HG03066 (cell line): ENCODE results near the gene CDH23.

Source experiments
- ATAC-seq: cut with Tn5 transposase; IDR thresholded peaks from one replicate; pipeline ENCODE4 v1.9.1; 2021; ENCODE audit warnings: low read depth; ENCODE audit not compliant: unreplicated experiment

CDH23 gene

DNA sequence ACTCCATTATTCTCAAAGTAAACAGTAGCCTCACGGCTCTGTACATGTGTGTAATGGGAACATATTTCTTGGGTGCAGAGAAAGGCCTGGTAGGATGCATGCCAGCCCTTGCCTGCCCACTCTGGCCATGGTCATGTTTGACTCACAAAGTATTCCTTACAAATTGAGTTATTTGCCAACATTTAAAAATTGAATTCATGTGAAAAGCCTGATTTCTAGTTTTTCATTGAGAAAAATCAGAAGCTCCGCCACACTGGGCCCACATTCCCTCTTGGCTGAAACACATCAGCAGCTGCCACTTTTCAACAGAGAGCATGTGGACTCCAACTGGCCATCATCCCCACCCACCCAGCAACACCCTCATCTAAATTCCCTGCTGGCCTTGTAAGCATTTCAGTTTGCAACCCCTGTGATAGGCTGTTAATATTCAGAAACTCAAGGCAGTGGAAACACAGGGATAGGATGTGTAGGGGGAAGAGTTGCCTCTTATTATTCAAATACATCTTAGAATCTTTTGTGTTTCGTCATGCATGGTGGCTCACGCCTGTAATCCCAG is 40.9 kb downstream of the CDH23 start:
- ATAC-seq, result no peak

DNA sequence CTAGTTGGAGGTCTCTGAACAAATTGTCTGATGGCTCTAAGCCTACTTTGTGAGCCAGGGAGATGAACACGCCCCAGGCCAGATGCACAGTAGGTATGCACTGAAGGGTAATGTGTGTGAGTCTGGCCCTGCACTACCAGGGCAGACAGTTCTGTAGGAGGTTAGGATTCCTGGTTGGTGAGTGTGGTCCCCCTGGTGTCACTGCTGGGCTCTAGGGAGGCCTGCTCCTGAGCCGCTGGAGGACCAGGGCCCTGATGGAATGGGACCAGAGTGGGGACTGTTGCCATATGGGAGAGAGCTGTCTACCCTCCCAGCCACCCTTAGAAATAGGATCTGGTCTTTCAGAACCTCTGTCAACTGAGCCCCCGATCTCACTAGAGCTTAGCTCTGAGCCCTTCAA is 42.0 kb downstream of the CDH23 start:
- ATAC-seq, result no peak

DNA sequence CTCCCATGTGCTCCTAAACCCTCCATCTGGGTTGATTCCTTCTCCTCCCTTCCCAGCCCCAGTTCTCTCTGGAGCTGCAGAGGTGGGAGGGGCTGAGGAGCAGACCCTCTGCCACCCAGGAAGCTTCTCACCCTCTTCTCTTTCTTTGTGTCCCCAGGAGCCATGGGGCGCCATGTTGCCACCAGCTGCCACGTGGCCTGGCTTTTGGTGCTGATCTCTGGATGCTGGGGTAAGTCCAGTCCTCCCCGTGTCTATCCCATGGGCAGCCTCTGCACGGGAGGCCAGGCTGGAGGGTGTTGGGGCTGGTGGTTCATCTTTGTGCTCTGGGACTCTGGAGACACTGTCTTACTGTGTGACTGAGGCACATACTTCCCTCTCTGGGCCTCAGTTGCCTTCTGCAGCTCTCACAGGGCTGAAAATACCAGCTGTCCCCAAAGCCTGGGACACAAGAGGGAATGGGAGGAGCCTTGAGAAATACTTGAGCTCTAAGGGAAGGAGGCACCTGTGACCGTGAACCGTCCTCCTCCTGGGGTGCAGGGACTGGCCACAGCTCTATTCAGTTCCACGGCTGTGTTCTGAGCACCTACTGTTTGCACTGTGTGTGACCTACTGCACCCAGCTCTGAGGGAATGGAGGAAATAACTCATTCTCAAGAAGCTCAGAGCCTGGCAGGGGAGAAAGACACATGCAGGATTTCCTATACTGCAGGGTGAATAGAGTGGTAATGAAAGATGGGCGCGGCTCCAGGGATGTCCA is 43.1 kb downstream of the CDH23 start:
- no peak for ATAC-seq

DNA sequence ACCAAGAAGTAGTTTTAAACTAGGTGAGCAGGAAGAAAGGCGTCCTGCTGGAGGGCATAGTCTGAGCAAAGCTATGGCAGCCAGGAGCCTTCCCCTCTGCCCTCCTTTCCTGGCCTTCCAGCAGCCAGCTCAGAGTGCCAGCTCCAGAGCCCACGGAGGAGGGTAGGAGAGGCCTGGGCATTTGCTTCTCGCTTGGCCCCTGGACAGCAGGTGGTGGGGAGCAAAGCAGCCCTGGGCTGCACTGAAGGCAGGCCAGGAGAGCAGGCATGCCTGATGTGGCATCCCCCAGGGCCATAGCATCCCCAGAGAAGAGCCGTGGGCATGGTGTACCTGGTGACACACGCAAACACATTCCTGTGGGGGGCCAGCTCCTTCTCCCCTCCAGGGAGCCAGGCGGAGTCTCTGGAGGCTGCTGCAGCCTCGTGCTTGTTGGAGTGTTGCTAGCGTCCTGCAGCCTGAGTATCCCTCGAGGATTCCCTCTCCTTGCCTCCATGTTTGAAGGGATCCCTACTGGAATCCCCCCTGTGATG is 43.9 kb downstream of the CDH23 start:
- ATAC-seq, result no peak

DNA sequence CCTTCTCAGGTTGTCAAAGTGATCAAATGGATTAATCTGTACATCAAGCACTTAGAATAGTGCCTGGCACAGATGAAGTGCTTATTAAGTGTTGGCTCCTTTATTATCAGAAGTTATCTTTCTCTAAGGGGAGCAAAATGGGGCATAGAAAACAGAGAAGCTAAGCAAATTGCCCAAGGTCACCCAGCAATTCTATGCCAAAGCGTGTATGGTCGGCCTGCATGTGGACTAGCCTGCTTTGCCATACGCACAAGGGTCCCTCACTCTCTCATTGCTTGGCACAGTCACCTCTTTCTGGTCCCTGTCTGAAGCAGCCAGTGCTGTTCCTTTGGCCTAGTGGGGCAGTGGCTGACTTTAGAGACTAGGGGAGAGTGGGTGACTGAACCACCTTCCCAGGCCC is 45.3 kb downstream of the CDH23 start:
- ATAC-seq, result no peak

DNA sequence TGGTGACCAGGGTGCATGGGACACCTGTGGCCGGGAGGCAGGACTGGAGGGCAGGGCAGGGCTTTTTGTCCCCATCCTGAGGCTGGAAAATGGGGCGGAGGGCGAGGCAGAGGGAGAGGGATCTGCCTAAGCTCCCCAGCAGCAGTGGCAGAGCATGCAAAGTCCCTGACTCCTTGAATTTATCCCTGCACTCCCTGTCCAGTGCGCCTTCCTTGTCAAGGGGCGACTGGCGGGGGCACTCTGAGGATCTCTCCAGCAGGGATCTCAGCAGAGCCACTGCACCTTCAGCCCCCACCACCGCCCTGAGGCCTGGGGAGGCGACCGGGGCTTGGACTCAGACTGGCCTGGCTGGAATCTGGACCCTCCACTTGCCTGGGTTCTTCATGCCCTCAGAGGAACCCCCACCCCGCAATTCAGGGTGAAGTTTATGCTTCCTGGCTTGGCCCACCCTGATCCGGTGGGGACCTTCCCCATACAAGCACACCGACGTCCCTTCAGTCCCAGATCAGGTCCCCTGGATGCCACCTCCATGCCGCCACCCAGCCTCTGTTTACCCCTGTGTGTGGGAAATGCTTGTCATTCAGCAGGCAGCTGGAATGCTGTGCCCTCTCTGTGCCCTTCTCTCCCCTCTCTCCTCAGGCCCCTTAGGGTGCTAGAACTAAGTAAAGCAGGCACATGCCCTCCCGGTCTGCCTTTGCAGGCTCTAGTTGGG is 46.3 kb downstream of the CDH23 start:
- ATAC-seq, result no peak

DNA sequence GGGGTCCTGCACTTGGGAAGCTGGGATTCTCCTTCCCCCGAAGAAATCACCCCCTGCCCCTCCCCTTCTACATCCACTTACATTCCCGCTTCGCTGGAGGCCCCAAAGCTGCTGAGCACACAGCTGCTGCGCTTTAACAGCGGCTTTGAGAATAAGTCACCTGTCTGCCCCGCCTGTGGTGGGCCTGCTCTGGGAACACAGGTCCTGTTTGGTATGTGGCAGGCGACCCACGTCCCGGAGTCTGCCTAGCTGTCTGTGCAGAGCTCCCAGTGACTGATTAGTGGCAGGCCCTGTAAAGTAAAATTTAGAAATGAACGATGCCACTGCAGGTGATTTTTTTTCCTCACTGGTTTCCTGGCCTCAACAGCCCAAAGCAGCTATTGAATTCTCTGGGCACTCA is 47.0 kb downstream of the CDH23 start:
- ATAC-seq, result no peak

DNA sequence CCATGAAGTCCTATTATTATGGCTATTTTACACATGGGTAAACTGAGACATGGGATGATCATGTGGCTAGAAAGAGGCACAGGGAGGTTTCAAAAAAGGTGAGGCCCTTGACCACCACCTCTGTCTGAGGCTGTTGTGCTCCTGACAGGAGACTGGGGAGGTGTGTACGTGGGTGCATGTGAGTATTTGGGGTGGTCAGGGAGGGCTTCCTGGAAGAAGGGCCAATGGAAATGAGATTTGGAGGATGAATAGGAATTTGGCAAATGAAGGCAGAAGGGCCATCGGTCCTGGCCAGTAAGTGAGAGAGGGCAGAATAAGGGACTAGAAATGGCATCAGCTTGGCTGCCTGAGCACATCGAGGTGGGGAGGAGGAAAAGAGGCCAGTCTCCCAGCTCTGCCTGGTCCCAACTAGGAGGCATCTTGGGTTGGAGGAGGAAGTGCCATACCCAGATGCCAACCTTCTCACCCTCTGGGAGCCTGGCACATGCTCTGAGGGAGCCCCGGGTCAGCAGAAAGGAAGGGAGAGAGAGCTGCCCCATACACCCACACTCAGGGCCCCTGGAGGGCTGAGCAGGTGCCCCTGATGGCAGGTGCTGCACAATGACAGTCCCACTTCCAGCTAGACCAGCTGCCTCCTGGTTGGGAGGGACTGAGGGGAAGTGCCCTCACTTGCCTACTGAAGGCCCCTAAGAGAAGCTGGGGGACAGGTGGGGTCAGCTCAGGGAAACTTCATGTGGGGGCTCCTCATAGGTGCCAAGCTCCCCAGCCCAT is 47.7 kb downstream of the CDH23 start:
- ATAC-seq, result no peak

DNA sequence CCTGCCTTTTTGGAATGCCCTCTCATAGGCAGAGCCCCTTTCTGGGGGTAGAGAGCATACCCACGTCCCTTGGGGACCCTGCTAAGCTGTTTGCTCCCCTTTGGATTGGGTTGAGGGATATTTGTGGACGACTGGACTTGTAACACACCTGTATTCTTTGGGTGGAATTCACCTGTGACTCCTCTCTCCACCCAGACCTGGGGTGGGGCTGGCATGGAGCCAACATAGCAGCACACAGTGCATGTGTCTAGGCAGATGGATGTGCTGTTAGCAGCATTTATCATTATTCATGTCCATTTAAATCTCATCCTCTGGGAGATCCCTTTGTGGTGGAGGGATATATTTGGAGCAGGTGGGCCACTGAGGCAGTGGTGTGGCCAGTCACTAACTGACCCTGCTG is 51.0 kb downstream of the CDH23 start:
- no peak for ATAC-seq

DNA sequence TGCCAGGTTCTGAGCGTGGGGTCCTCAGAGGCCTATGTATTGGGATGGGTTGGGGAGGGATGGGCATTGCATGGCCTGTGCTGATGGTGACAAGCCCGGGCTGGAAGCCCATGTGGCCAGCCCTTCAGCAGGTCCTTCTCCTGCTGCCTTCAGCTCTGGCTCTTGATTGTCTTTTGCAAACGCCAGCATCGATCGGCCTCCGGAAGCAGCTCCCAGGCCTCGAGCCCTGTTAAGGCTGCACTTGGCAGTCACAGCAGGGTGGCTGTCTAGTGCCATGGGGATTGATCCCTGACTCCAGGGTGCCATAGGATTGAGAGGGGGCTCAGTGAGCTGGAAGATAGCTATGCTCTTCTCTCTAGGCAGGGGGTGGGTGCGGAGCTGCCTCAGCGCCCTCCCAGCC is 51.4 kb downstream of the CDH23 start:
- ATAC-seq, result no peak

DNA sequence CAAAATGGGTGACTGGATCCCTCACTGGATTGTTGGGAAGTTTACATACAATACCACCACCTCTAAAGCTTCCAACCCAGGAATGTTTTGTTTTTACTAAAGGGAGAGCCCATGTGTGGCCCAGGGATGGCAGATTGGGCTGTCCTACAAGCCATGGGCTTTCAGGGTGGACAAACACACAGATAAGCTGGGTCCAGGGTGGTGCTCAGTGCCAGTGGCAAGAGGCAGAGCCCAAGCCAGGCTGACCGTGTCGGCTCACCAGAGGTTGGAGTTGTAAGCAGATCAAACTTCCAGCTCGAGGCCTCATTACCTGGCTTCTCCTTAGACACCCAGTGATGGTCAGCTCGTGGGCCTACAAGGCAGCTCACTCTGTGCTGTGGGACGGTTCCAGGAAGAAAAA is 52.3 kb downstream of the CDH23 start:
- ATAC-seq, result no peak

DNA sequence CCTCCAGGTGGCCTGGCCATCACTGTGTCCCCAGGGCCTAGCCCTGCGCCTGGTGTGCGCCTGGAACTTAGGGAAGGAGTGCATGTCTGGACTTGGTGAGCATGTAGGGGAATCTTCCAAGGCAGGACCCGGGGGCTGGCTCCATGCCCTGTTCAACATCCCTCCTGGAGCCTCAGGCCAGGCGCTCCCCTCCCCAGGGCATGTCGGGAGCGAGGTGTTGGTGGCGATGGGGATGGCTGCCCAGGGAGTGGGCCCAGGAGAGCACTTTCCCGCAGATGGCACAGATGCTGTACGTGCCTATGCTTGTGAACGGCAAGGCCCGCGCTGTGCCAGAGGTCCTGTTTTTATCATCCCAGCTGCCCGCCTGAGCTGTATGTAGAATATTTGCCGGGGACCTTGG is 55.0 kb downstream of the CDH23 start:
- ATAC-seq, result no peak

DNA sequence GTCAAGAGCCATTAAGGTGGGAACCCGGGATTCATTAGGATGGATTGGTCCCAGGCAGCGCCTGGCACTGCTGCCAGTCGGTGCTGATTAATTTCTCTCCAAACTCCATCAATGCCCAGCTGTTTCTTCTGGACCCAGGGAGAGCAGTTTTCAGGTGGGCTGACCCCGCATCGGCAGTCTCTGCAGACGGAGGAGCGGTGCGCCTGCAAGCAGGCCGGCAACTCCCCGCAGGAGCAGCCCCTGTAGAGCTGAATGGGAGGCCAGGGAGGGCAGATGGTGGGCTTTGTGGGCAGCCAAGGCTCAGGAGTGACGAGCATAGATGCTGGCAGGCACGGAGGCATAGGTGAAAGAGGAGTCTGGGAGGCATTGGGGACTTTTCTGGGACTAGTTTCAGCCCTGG is 56.5 kb downstream of the CDH23 start:
- ATAC-seq, result no peak

DNA sequence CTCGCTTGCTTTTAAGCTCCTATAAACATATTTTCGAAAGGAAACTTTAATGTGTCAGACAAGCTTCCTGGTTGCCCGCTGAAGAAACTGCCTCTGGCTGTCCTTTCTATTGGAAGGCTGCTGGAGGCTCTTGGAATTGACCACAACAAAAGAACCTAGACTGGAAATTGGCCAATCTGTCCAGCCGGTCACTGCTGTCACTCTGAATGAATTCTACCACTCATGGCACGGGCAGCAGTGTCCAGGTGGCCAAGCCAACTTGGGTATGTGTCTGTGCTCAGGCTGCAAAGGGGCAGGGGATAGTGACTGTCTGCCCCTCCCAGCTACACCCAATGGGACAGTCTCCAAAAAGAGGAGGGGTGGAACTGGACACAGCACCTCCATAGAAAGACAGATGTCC is 57.6 kb downstream of the CDH23 start:
- ATAC-seq, result no peak

DNA sequence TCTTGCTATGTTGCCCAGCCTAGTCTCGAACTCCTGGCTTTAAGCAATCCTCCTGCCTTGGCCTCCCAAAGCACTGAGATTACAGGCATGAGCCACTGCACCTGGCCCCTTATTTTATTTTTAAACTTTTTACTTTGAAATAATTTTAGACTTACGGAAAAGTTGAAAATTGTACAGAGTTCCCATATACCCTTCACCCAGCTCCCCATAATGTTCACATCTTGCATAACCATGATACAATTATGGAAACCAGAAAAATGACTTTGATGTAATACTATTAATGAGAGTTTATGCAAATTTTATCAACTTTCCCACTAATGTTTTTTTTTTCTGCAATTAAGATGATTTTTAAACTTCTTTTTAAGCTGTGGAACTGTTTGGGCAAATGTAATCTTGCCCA is 58.3 kb downstream of the CDH23 start:
- no peak for ATAC-seq

DNA sequence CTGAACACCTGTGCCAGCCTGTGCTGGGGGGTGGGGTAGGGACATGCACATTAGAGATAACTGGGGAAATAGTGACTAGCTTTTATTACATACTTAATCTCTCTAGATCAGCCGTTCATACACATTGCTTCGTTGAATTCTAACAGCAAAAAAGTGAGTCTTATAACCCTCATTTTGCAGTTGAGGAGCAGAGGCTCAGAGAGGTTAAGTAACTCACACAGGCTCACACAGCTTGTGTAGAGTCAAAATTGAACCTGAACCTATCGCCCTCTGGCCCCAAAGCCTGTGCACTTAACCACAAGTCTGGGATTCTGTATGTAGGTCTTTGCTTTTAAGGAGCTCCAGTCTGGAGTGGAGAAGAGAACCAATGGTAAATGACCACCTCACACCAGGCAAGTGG is 59.9 kb downstream of the CDH23 start:
- ATAC-seq, result no peak

DNA sequence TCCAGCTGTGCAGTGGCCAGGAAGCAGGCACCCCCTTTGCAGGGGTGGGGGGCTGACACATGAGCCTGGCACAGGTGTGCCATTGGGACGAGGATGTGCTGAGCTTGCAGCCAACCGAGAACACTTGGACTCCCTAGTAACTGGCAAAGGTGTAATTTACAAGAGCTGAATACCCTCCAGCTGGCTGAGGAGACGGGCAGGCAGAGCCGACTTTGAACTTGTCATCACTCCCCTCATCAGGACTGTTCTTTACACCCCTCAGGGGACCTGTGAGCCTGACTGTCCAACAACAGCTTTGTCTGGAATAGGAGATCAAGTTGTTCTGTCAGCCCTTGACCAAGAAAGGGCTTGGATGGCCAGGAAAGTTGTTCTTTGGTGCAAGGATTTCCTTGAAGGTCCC is 61.2 kb downstream of the CDH23 start:
- ATAC-seq, result no peak

DNA sequence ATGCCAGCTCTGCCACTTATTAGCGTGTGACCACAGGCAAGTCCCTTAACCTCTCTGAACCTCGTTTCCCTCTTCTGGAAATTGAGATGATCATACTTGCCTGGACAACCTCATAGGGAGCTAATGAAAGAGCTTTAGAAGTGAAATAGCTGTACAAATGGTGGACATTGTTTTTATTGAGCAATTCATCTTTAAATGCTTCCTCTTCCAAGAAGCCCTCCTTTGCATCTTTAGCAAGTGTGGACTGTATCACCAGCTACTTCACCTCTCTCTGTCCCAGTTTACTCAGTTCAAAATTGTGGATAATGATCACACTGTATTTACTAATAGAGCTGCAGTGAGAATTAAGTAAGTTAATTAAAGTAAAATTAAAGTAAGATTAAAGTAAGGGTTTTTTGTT is 61.7 kb downstream of the CDH23 start:
- no peak for ATAC-seq

DNA sequence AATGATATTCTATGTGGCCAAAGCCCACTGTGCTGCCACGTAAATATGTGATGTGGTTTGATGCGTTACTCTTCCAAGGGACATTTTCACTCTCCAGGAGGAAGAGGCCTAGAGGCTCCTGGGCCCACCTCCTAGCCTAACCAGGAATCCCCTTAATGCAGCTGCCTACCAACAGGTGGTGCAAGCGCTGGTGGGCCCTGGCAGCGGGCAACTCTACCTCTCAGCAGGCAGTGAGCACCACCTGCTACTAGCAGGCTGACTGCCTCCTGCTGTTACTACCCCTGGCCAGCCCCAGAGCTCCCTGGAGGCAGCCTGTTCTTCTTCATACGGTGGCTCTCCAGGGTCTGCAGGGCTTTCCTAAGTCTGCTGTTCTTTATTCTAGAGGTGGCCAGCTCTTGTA is 62.8 kb downstream of the CDH23 start:
- no peak for ATAC-seq

DNA sequence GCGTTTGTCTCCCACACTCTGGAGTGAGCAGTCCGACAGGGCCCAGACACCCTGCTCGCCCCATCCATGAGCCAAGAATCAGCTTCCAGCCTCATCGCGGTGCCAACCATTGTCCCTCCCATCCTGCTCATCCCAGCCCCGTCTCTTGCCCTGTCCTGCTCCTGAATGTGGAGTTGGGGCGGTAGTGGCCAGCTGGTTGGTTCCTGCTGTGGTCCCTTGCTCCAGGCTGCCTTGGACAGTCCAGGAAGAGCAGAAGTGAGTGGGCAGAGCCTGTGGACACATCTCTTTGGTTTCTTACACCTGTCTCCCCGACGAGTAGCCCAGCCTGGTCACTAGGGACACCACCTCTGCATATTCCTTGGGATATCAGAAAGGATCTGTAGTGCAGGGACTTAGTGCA is 63.9 kb downstream of the CDH23 start:
- ATAC-seq, result no peak

DNA sequence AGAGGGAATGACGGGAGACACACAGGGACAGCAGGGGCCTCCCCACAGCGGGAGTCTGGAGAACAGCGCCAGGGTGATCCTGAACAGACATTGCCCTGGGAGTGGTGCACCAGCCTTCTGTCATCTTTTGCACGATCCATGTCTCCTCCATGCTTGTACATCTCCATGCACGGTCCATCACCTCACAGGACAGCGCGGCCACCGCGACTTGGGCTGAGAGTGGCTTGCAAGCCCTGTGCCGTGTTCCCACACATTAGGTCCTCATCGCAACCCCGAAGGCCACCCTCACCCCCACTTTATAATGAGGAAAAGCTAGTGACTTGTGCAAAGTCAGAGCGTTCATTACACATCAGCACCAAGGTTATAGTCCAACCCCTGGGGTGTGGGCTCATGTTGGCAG is 64.7 kb downstream of the CDH23 start:
- no peak for ATAC-seq
